OCI-LY1 (cell line): ENCODE data around the gene SV2B.

Experiments used
- H2AFZ ChIP-seq: fragments of 200-600 bp; sonication (generic), shearing (Covaris generic); 2 replicates; pipeline ENCODE4 v1.6.0; 2014; ENCODE audit warnings: antibody characterized with exemption, mild to moderate bottlenecking, low read length
- H3F3A ChIP-seq: fragments of 200-600 bp; sonication (generic), shearing (Covaris generic); 2 replicates; pipeline ENCODE4 v1.6.0; 2014; ENCODE audit warnings: mild to moderate bottlenecking, antibody characterized with exemption, low read length, moderate library complexity; ENCODE audit not compliant: insufficient read depth
- H3K27ac ChIP-seq: fragments of 200-600 bp; sonication (generic); 2 replicates; pipeline ENCODE4 v1.5.1; 2014; ENCODE audit warnings: low read length, mixed run types, mild to moderate bottlenecking, low read depth; ENCODE audit not compliant: poor library complexity, severe bottlenecking
- H3K27me3 ChIP-seq: fragments of 200-600 bp; sonication (generic); 2 replicates; pipeline ENCODE4 v1.6.0; 2014; ENCODE audit warnings: antibody characterized with exemption, mild to moderate bottlenecking, low read length, moderate library complexity; ENCODE audit not compliant: insufficient read depth
- H3K36me3 ChIP-seq: fragments of 200-600 bp; sonication (generic); 2 replicates; pipeline ENCODE4 v1.6.1; 2014; ENCODE audit warnings: mild to moderate bottlenecking, antibody characterized with exemption, low read length, moderate library complexity, mixed read lengths; ENCODE audit not compliant: insufficient read depth
- H3K4me1 ChIP-seq: fragments of 200-600 bp; sonication (generic); 2 replicates; pipeline ENCODE4 v1.5.1; 2014; ENCODE audit warnings: mild to moderate bottlenecking, low read length, moderate library complexity; ENCODE audit not compliant: insufficient read depth, severe bottlenecking
- H3K4me2 ChIP-seq: fragments of 200-600 bp; sonication (generic), shearing (Covaris generic); 2 replicates; pipeline ENCODE4 v1.6.1; 2014; ENCODE audit warnings: low read length
- H3K4me3 ChIP-seq: fragments of 200-600 bp; sonication (generic); 2 replicates; pipeline ENCODE4 v1.5.1; 2014; ENCODE audit warnings: low read length, low read depth, mild to moderate bottlenecking, mixed read lengths; ENCODE audit not compliant: poor library complexity, severe bottlenecking
- H3K79me2 ChIP-seq: fragments of 200-600 bp; shearing (Covaris generic); 2 replicates; pipeline ENCODE4 v1.6.1; 2016; ENCODE audit warnings: mixed run types, low read length, mixed read lengths; ENCODE audit not compliant: insufficient read depth
- H3K9ac ChIP-seq: fragments of 200-600 bp; sonication (generic), shearing (Covaris generic); 2 replicates; pipeline ENCODE4 v1.6.1; 2014; ENCODE audit warnings: mild to moderate bottlenecking, low read length, mixed read lengths
- H3K9me2 ChIP-seq: fragments of 200-600 bp; sonication (generic), shearing (Covaris generic); 2 replicates; pipeline ENCODE4 v1.6.1; 2014; ENCODE audit warnings: low read depth, mild to moderate bottlenecking, low read length, mixed read lengths
- H3K9me3 ChIP-seq: fragments of 200-600 bp; shearing (Covaris generic); 2 replicates; pipeline ENCODE4 v1.6.1; 2014; ENCODE audit warnings: low read length, mixed read lengths
- H4K20me1 ChIP-seq: fragments of 200-600 bp; sonication (generic), shearing (Covaris generic); 2 replicates; pipeline ENCODE4 v1.6.0; 2016; ENCODE audit warnings: mild to moderate bottlenecking, low read length; ENCODE audit not compliant: insufficient read depth
- EZH2 ChIP-seq: fragments of 200-600 bp; sonication (generic), shearing (Covaris generic); IDR thresholded peaks from 2 replicates; pipeline ENCODE4 v1.8.0; 2017; ENCODE audit warnings: borderline replicate concordance, mixed run types, mild to moderate bottlenecking, antibody characterized with exemption, low read length, moderate library complexity, mixed read lengths
- TF ChIP-seq, protein P1 (sequence below): fragments of 200-600 bp; sonication (generic), shearing (Covaris generic); IDR thresholded peaks from 2 replicates; pipeline ENCODE4 v1.5.1; 2017; ENCODE audit warnings: mild to moderate bottlenecking, antibody characterized with exemption, low read length, moderate library complexity, mixed read lengths

Gene SV2B

DNA sequence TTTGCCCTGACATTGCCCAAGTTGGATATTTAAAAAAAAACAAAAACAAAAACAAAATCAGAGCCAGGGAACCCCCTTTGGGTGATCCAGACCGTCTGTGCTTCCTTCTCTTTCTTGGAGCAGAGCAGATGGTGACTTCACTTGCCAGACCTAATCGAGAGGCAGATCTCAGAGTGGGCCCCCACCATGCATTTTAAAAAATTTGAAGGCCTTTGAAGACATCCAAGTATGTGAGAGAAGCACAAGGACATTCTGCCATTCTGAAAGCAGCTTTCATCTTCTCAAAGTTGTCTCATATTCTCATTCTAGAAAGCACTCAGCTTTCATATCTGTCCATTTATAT is 93.3 kb downstream of the SV2B start:
- H3K79me2 ChIP-seq = no peaks in the 10 kb centered on the region
- H3K4me1 ChIP-seq = no peaks in the 10 kb centered on the region
- H3K4me2 ChIP-seq = no peak overlapping the region
- H2AFZ ChIP-seq = no peak overlapping the region
- H3K36me3 ChIP-seq = no peaks in the 10 kb centered on the region
- H4K20me1 ChIP-seq = no peaks in the 10 kb centered on the region
- H3K9ac ChIP-seq = no peak overlapping the region
- H3K27ac ChIP-seq = no peak overlapping the region
- H3K4me3 ChIP-seq = no peak overlapping the region
- H3K9me2 ChIP-seq = no peaks in the 10 kb centered on the region
- TF ChIP-seq EZH2 = no peak
- TF ChIP-seq, protein P1, sequence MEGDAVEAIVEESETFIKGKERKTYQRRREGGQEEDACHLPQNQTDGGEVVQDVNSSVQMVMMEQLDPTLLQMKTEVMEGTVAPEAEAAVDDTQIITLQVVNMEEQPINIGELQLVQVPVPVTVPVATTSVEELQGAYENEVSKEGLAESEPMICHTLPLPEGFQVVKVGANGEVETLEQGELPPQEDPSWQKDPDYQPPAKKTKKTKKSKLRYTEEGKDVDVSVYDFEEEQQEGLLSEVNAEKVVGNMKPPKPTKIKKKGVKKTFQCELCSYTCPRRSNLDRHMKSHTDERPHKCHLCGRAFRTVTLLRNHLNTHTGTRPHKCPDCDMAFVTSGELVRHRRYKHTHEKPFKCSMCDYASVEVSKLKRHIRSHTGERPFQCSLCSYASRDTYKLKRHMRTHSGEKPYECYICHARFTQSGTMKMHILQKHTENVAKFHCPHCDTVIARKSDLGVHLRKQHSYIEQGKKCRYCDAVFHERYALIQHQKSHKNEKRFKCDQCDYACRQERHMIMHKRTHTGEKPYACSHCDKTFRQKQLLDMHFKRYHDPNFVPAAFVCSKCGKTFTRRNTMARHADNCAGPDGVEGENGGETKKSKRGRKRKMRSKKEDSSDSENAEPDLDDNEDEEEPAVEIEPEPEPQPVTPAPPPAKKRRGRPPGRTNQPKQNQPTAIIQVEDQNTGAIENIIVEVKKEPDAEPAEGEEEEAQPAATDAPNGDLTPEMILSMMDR = no peak
- no peaks in the 10 kb centered on the region for H3K9me3 ChIP-seq
- H3F3A ChIP-seq = no peaks in the 10 kb centered on the region
- no peaks in the 10 kb centered on the region for H3K27me3 ChIP-seq

- Histone ChIP-seq H3K27me3 (no peaks in the 10 kb centered on the region), H3K27ac (no peak overlapping the region), H2AFZ (no peak overlapping the region), H3K79me2 (no peaks in the 10 kb centered on the region), H3K9me3 (no peaks in the 10 kb centered on the region), H3K4me2 (no peak overlapping the region), H3K4me3 (no peak overlapping the region), H3K9me2 (no peaks in the 10 kb centered on the region), H3K4me1 (no peaks in the 10 kb centered on the region), H4K20me1 (no peaks in the 10 kb centered on the region), H3K9ac (no peak overlapping the region), H3F3A (no peaks in the 10 kb centered on the region), H3K36me3 (no peaks in the 10 kb centered on the region)
- TF ChIP-seq EZH2 = no peak
- TF ChIP-seq, protein P1 = no peak
These were observed 96.1 kb downstream of the SV2B start for GRCh38 chr15:91196127-91196526.

GRCh38 chr15:91196768-91197167 is 96.7 kb downstream of the SV2B start:
- no peaks in the 10 kb centered on the region for H3K79me2 ChIP-seq
- TF ChIP-seq, protein P1 = no peak
- no peak for TF ChIP-seq EZH2

More at GRCh38 chr15:91196768-91197167, 96.7 kb downstream of the SV2B start:
- Histone ChIP-seq H3K36me3 (no peaks in the 10 kb centered on the region), H4K20me1 (no peaks in the 10 kb centered on the region), H2AFZ (no peak overlapping the region), H3K4me3 (no peak overlapping the region), H3K9ac (no peak overlapping the region), H3K27ac (no peak overlapping the region), H3F3A (no peaks in the 10 kb centered on the region), H3K9me2 (no peaks in the 10 kb centered on the region), H3K4me1 (no peaks in the 10 kb centered on the region), H3K9me3 (no peaks in the 10 kb centered on the region), H3K27me3 (no peaks in the 10 kb centered on the region), H3K4me2 (no peak overlapping the region)
